ENCODE measurements around the gene FREY1.

DNA sequence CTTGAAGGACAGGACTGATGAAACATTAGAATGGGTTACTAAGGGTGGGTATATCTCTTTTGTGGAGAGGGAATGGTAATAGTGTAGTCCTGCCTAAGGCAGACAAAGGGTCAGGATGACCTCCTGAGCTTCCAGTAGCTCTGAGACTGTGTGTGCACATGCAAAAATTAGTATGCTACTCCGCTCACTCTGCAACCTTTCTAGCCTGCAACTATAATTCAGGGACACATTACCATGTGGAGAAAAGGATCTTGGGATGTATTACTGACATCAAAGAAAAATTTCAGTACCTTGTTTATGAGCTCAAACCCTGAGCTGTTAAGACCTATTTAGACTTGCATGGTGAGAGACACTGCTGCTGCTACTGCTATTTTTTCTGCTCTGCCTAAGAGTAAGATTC lies 40.8 kb upstream of the FREY1 start:
- TF ChIP-seq, protein P1, sequence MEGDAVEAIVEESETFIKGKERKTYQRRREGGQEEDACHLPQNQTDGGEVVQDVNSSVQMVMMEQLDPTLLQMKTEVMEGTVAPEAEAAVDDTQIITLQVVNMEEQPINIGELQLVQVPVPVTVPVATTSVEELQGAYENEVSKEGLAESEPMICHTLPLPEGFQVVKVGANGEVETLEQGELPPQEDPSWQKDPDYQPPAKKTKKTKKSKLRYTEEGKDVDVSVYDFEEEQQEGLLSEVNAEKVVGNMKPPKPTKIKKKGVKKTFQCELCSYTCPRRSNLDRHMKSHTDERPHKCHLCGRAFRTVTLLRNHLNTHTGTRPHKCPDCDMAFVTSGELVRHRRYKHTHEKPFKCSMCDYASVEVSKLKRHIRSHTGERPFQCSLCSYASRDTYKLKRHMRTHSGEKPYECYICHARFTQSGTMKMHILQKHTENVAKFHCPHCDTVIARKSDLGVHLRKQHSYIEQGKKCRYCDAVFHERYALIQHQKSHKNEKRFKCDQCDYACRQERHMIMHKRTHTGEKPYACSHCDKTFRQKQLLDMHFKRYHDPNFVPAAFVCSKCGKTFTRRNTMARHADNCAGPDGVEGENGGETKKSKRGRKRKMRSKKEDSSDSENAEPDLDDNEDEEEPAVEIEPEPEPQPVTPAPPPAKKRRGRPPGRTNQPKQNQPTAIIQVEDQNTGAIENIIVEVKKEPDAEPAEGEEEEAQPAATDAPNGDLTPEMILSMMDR (conservative IDR thresholded peaks at IDR 0.05 in 1 of 2, IDR thresholded peaks at IDR 0.05 in 1 of 2; ENCODE audit: low read depth in 1 of 2, low read length in 2 of 2) = no peak
- TF ChIP-seq EZH2 (IDR thresholded peaks at IDR 0.05; ENCODE audit: low read length, missing control alignments) = no peak
